ENCODE data around the gene PLA2G2C. TPM values are rescaled to one million over a fixed set of nuclear protein-coding genes. Genes with fewer than 3 reads are reported as not detected.

The PLA2G2C gene
- total and polyA plus RNA-seq, 2 of the 8 experiments (the other 6 are each of a cell fraction or from before 2014, with no cell fraction given) = not detected

DNA sequence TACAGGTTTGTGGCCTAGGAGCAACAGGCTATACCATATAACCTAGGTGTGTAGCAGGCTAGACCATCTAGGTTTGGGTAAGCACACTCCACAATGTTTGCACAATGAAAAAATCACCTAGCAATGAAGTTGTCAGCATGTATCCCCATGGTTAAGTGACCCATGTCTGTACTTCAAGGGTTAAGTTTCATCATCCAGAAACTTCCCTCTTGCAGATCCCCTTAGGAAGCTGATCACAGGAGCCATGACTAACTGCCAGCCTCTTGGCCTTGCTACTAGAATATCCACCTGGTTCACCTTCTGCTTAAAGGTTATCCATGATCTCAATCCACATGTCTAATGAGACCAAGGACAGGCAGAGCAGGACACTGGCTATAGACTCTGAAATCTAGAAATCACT, 3.9 kb downstream of the PLA2G2C start:
- Histone ChIP-seq H2BK20ac (ENCODE audit: low read length) (no peak overlapping the region), H3K18ac (ENCODE audit: extremely low read depth, low read length) (no peak overlapping the region), H3K36me3 (ENCODE audit: control insufficient read depth in 2 of 4, insufficient read depth in 4 of 4, low read length in 3 of 4) (no peaks in the 10 kb centered on the region), H3K14ac (ENCODE audit: insufficient read length) (no peak overlapping the region), H4K91ac (replicated peaks; ENCODE audit: insufficient read length, low read length) (no peak overlapping the region), H3K27me3 (replicated peaks in 1 of 4; ENCODE audit: control insufficient read depth in 3 of 4, extremely low read depth in 1 of 4, insufficient read depth in 3 of 4, low read length in 3 of 4) (peaks cover 0 to 14% (median 11%) of the 10 kb centered on the region in 4 experiments; a peak in 5 of 7 replicates), H2BK15ac (ENCODE audit: low read length) (no peak overlapping the region), H3K79me2 (ENCODE audit: control insufficient read depth in 1 of 2, insufficient read depth in 2 of 2, low read length in 2 of 2) (no peaks in the 10 kb centered on the region; a peak in 1 of 4 replicates), H2AK5ac (ENCODE audit: low read depth, low read length) (no peak overlapping the region; the same call in 1 of the 2 replicates), H3K9me3 (ENCODE audit: insufficient read depth in 2 of 2, low read depth in 1 of 2, low read length in 1 of 2) (peaks cover 0 to 4% of the 10 kb centered on the region in 2 experiments; a peak in 1 of 4 replicates), H3K4me3 (ENCODE audit: extremely low read depth in 1 of 4, insufficient read depth in 2 of 4, low read depth in 3 of 4, low read length in 4 of 4) (no peak overlapping the region), H3K27ac (ENCODE audit: low read depth, low read length) (no peak overlapping the region), H2BK5ac (ENCODE audit: low read depth, low read length) (no peak overlapping the region), H3K4me2 (ENCODE audit: insufficient read depth in 1 of 2, low read depth in 2 of 2, low read length in 2 of 2) (no peak overlapping the region), H3K4ac (replicated peaks; ENCODE audit: insufficient read length, low read depth, low read length) (no peak overlapping the region), H3K4me1 (replicated peaks in 1 of 4; ENCODE audit: control insufficient read depth in 3 of 4, insufficient read depth in 4 of 4, low read length in 3 of 4) (peaks cover 6 to 10% (median 8%) of the 10 kb centered on the region in 4 experiments; a peak in 4 of 7 replicates), H2BK120ac (replicated peaks; ENCODE audit: low read depth, low read length) (no peak overlapping the region), H2AFZ (ENCODE audit: low read length) (no peak overlapping the region), H4K20me1 (replicated peaks in 1 of 2; ENCODE audit: control insufficient read depth in 1 of 2, insufficient read depth in 2 of 2, low read length in 2 of 2) (no peaks in the 10 kb centered on the region), H4K5ac (ENCODE audit: insufficient read length, low read depth, low read length) (no peak overlapping the region), H3K23ac (ENCODE audit: insufficient read length) (no peak overlapping the region), H2BK12ac (ENCODE audit: low read depth, low read length) (no peak overlapping the region), H3K23me2 (ENCODE audit: low read depth, low read length) (peaks cover 4% of the 10 kb centered on the region; the same call in 1 of the 2 replicates), H3K56ac (replicated peaks; ENCODE audit: insufficient read length, low read depth, low read length) (no peak overlapping the region), H3K79me1 (ENCODE audit: low read depth, low read length) (0 out of 2 replicates have a peak, but pooled peaks cover 3% of the 10 kb centered on the region), H3K9ac (replicated peaks in 1 of 4; ENCODE audit: extremely low read depth in 1 of 4, low read depth in 3 of 4, low read length in 3 of 4) (no peak overlapping the region), H4K8ac (ENCODE audit: extremely low read depth, insufficient read depth, low read length) (no peak overlapping the region; the same call in 1 of the 2 replicates)
- ChIA-PET CTCF (ENCODE audit: partially characterized antibody) (interaction anchor here (0.8 to 8.3 kb wide), 5 partner anchors 11 to 280 kb away, joined by 3 to 90 read pairs (median 3); no protein-coding TSS in a partner anchor), POLR2A (ENCODE audit: partially characterized antibody) (no interaction called here)
- TF ChIP-seq RAD21 (IDR thresholded peaks at IDR 0.05 in 1 of 2, conservative IDR thresholded peaks at IDR 0.05 in 1 of 2; ENCODE audit: low read depth in 2 of 2, low read length in 2 of 2) (no peak), KDM5A (IDR thresholded peaks at IDR 0.05; ENCODE audit: low read length) (no peak), SIN3A (conservative IDR thresholded peaks at IDR 0.05 in 1 of 2, IDR thresholded peaks at IDR 0.05 in 1 of 2; ENCODE audit: low read depth in 1 of 2, low read length in 2 of 2) (no peak), EZH2 (IDR thresholded peaks at IDR 0.05; ENCODE audit: low read depth, low read length, severe bottlenecking) (no peak), SP2 (IDR thresholded peaks at IDR 0.05; ENCODE audit: low read length) (no peak), HDAC2 (IDR thresholded peaks at IDR 0.05; ENCODE audit: borderline replicate concordance in 1 of 2, low read depth in 2 of 2, low read length in 2 of 2) (no peak)
- TF ChIP-seq, protein P1, sequence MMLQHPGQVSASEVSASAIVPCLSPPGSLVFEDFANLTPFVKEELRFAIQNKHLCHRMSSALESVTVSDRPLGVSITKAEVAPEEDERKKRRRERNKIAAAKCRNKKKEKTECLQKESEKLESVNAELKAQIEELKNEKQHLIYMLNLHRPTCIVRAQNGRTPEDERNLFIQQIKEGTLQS (IDR thresholded peaks at IDR 0.05; ENCODE audit: insufficient read depth, low read depth, low read length) = no peak
- DNase-seq (ENCODE audit: low read depth in 1 of 2, low spot score in 2 of 2) (no peak), FAIRE-seq (no peak)

Measured in H1 (cell line).